IMR-90 (cell line): ENCODE measurements around the gene PTGR3. TPM values are rescaled to one million over a fixed set of nuclear protein-coding genes. Genes with fewer than 3 reads are reported as not detected.

Experiments used
- ATAC-seq: fragments of 200-7000 bp; cut with Tn5 transposase; 2 replicates; pipeline ENCODE4 v1.9.1; 2020; ENCODE audit warnings: low read depth, mild to moderate bottlenecking, moderate library complexity
- BruUV-seq: library from RNA; stranded (reverse); fragments of 400-500 nt; replicated peaks from 2 replicates; lab custom pipeline; 2021; lab: Mats Ljungman, UMichigan
- CTCF ChIA-PET: fragments of 300-600 bp; formaldehyde crosslinking; extraction: SDS; loops from one replicate; lab custom pipeline; 2021; ENCODE audit warnings: antibody characterized with exemption; lab: Yijun Ruan, JAX
- POLR2A ChIA-PET: fragments of 300-600 bp; sonication (Branson Sonifier 250); formaldehyde crosslinking; loops from one replicate; lab custom pipeline; 2022; ENCODE audit warnings: antibody characterized with exemption; ENCODE audit not compliant: unreplicated experiment; lab: Charles Lee
- DNase-seq: peaks from one replicate; pipeline ENCODE4 v3.0.0; 2013
- H2AFZ ChIP-seq: replicated peaks from 2 replicates; pipeline ENCODE3; 2013; ENCODE audit warnings: low read length, mild to moderate bottlenecking; ENCODE audit not compliant: poor library complexity
- H2AK5ac ChIP-seq: 2 replicates; pipeline ENCODE4 v1.6.1; 2013; ENCODE audit warnings: low read depth, low read length, inconsistent platforms
- H2AK9ac ChIP-seq: replicated peaks from 2 replicates; pipeline ENCODE3; 2013; ENCODE audit warnings: mild to moderate bottlenecking, low read depth, low read length, moderate library complexity; ENCODE audit not compliant: poor library complexity
- H2BK120ac ChIP-seq: 2 replicates; pipeline ENCODE4 v1.6.1; 2013; ENCODE audit warnings: low read depth, low read length, inconsistent platforms
- H2BK15ac ChIP-seq: 3 replicates; pipeline ENCODE4 v1.6.1; 2013; ENCODE audit warnings: low read depth, low read length, inconsistent platforms
- H2BK20ac ChIP-seq: 2 replicates; pipeline ENCODE4 v1.6.1; 2013; ENCODE audit warnings: low read depth, mild to moderate bottlenecking, inconsistent platforms, low read length, moderate library complexity
- H2BK5ac ChIP-seq: 2 replicates; pipeline ENCODE4 v1.6.1; 2013; ENCODE audit warnings: mild to moderate bottlenecking, low read depth, low read length, inconsistent platforms; ENCODE audit not compliant: poor library complexity, severe bottlenecking
- H3K14ac ChIP-seq: replicated peaks from 2 replicates; pipeline ENCODE4 v1.6.1; 2013; ENCODE audit warnings: low read depth, low read length, inconsistent platforms
- H3K18ac ChIP-seq: 2 replicates; pipeline ENCODE4 v1.6.1; 2013; ENCODE audit warnings: low read depth, low read length, control low read depth
- H3K23ac ChIP-seq: 2 replicates; pipeline ENCODE4 v1.6.1; 2013; ENCODE audit warnings: low read depth, low read length, inconsistent platforms
- H3K27ac ChIP-seq: 2 replicates; pipeline ENCODE4 v1.5.1; 2013; ENCODE audit warnings: mild to moderate bottlenecking, control low read depth, low read length; ENCODE audit not compliant: insufficient read depth
- H3K27me3 ChIP-seq: 2 replicates; pipeline ENCODE4 v1.6.1; 2013; ENCODE audit warnings: low read length; ENCODE audit not compliant: control insufficient read depth, insufficient read depth
- H3K36me3 ChIP-seq: 2 replicates; pipeline ENCODE4 v1.6.1; 2013; ENCODE audit warnings: low read length, mixed read lengths; ENCODE audit not compliant: control insufficient read depth, insufficient read depth
- H3K4ac ChIP-seq: 2 replicates; pipeline ENCODE4 v1.6.1; 2013; ENCODE audit warnings: low read depth, low read length, inconsistent platforms
- H3K4me1 ChIP-seq: 2 replicates; pipeline ENCODE4 v1.6.1; 2013; ENCODE audit warnings: low read length, mixed read lengths; ENCODE audit not compliant: control insufficient read depth, insufficient read depth
- H3K4me2 ChIP-seq: 2 replicates; pipeline ENCODE4 v1.6.1; 2013; ENCODE audit warnings: low read depth, mild to moderate bottlenecking, control low read depth, low read length, moderate library complexity
- H3K4me3 ChIP-seq: 2 replicates; pipeline ENCODE4 v1.5.1; 2013; ENCODE audit warnings: low read depth, mild to moderate bottlenecking, control low read depth, low read length, moderate library complexity; ENCODE audit not compliant: insufficient read depth
- H3K56ac ChIP-seq: 2 replicates; pipeline ENCODE4 v1.6.1; 2013; ENCODE audit warnings: low read length, inconsistent platforms; ENCODE audit not compliant: insufficient read depth; ENCODE audit errors: extremely low read depth
- H3K79me1 ChIP-seq, 2 experiments: 2 replicates each; pipeline ENCODE4 v1.6.1; 2013; ENCODE audit warnings: low read length in 2 of 2, inconsistent platforms in 1 of 2, low read depth in 1 of 2
- H3K9ac ChIP-seq: 2 replicates; pipeline ENCODE4 v1.6.1; 2013; ENCODE audit warnings: low read depth, low read length, control low read depth
- H3K9me1 ChIP-seq: 2 replicates; pipeline ENCODE4 v1.6.1; 2013; ENCODE audit warnings: low read length, inconsistent platforms; ENCODE audit not compliant: insufficient read depth
- H3K9me3 ChIP-seq: 2 replicates; pipeline ENCODE4 v1.6.1; 2013; ENCODE audit warnings: low read length; ENCODE audit not compliant: control insufficient read depth, insufficient read depth
- H4K20me1 ChIP-seq: 2 replicates; pipeline ENCODE4 v1.6.1; 2013; ENCODE audit warnings: low read length, inconsistent platforms; ENCODE audit not compliant: insufficient read depth
- H4K5ac ChIP-seq: 2 replicates; pipeline ENCODE4 v1.6.1; 2013; ENCODE audit warnings: mild to moderate bottlenecking, low read depth, low read length, control low read depth
- H4K8ac ChIP-seq, 2 experiments: 2 replicates each; pipeline ENCODE4 v1.6.1; 2013; ENCODE audit warnings: low read depth in 2 of 2, low read length in 2 of 2, control low read depth in 1 of 2, inconsistent platforms in 1 of 2
- H4K91ac ChIP-seq: 2 replicates; pipeline ENCODE4 v1.6.1; 2013; ENCODE audit warnings: low read depth, low read length, inconsistent platforms; ENCODE audit not compliant: insufficient read depth
- BHLHE40 ChIP-seq: fragments of 150-350 bp; IDR thresholded peaks from 2 replicates; pipeline ENCODE4 v1.6.1; 2016; ENCODE audit warnings: mild to moderate bottlenecking, low read depth, low read length
- CEBPB ChIP-seq: IDR thresholded peaks from 2 replicates; pipeline ENCODE4 v1.6.1; 2012; ENCODE audit warnings: low read depth, low read length, improper control_type of control experiment
- ELK1 ChIP-seq: fragments of 150-350 bp; IDR thresholded peaks from 2 replicates; pipeline ENCODE4 v1.6.1; 2016; ENCODE audit warnings: low read depth, mild to moderate bottlenecking, low read length, moderate library complexity, borderline replicate concordance
- FOS ChIP-seq: fragments of 150-350 bp; IDR thresholded peaks from 2 replicates; pipeline ENCODE4 v1.6.1; 2016; ENCODE audit warnings: low read depth, low read length
- MAFK ChIP-seq: IDR thresholded peaks from 2 replicates; pipeline ENCODE4 v1.6.1; 2012; ENCODE audit warnings: low read depth, low read length, improper control_type of control experiment
- SMC3 ChIP-seq: fragments of 150-350 bp; IDR thresholded peaks from 2 replicates; pipeline ENCODE4 v1.6.1; 2016; ENCODE audit warnings: low read depth, mild to moderate bottlenecking, antibody characterized with exemption, low read length, moderate library complexity
- WGBS, 2 experiments: methylation state at CpG; one replicate each; pipeline versions ENCODE4 v1.1.5 to v1.1.7; 2013; ENCODE audit warnings: missing lambda C conversion rate in 2 of 2; ENCODE audit not compliant: insufficient read length in 1 of 2; ENCODE audit errors: extremely low coverage in 2 of 2; 5-methylcytosine and 5-hydroxymethylcytosine counted together
- dilution Hi-C: fragments of 300-500 bp; cut with HindIII; formaldehyde crosslinking; loops from one replicate; pipeline ENCODE4 v1.14.3; 2018; ENCODE audit warnings: low sequenced_read_pairs; ENCODE audit not compliant: unreplicated experiment
- in situ Hi-C: fragments of 300-500 bp; cut with MboI; formaldehyde crosslinking; loops from 3 replicates; pipeline ENCODE4 v1.14.3; 2019; ENCODE audit warnings: low sequenced_read_pairs, inconsistent platforms, mixed read lengths
- intact Hi-C: fragments of 100-400 bp; cut with micrococcal nuclease; formaldehyde crosslinking; loops from 2 replicates; pipeline ENCODE4 v1.10.0; 2022
- polyA plus RNA-seq, 3 experiments: library from polyadenylated mRNA; depleted of rRNA; stranded (reverse); fragments of >200 nt; gene quantifications; 2 replicates each; pipeline ENCODE4 v1.2.3, GENCODE V29; 2012; ENCODE audit warnings: low replicate concordance in 1 of 3
- total RNA-seq: library from RNA; depleted of rRNA; stranded (reverse); fragments of >200 nt; gene quantifications from 2 replicates; pipeline ENCODE4 v1.2.3, GENCODE V29; 2012

The PTGR3 gene
- total and polyA plus RNA-seq, 2 of the 4 experiments (the other 2 are of a cell fraction) = 16.1 to 26.4 TPM

- TF ChIP-seq ELK1 (no peak), SMC3 (no peak)
Observed at GRCh38 chr18:75165926-75166325, 43.0 kb downstream of the PTGR3 start (continued).

- WGBS, 2 experiments = no CpG with 5 or more reads among the region's 3 CpGs
- Histone ChIP-seq H3K4me1 (peaks cover 1% of the 10 kb centered on the region; the same call in 1 of the 2 replicates), H2BK120ac (no peak overlapping the region), H3K23ac (no peak overlapping the region), H2AK5ac (no peak overlapping the region), H2AFZ (no peak overlapping the region), H4K5ac (no peak overlapping the region), H3K9me1 (peaks cover 2% of the 10 kb centered on the region; the same call in 1 of the 2 replicates), H3K36me3 (no peaks in the 10 kb centered on the region), H2BK20ac (no peak overlapping the region), H3K9me3 (peaks cover 8% of the 10 kb centered on the region; the same call in 1 of the 2 replicates), H2BK5ac (no peak overlapping the region), H3K27ac (no peak overlapping the region), H3K79me1 (no peaks in the 10 kb centered on the region), H2AK9ac (no peak overlapping the region), H3K18ac (no peak overlapping the region), H3K4ac (no peak overlapping the region), H2BK15ac (no peak overlapping the region), H3K14ac (no peak overlapping the region), H3K9ac (no peak overlapping the region), H3K56ac (no peak overlapping the region), H3K4me3 (no peak overlapping the region), H3K27me3 (peaks cover 21% of the 10 kb centered on the region), H4K20me1 (no peaks in the 10 kb centered on the region), H4K91ac (no peak overlapping the region), H3K4me2 (no peak overlapping the region), H4K8ac (no peak overlapping the region)
- in situ Hi-C loops = no loop called here
- no peak for TF ChIP-seq FOS
- no peak for TF ChIP-seq CEBPB
- TF ChIP-seq MAFK = no peak
- no peak for TF ChIP-seq BHLHE40
- BruUV-seq = no TSS peak
- DNase-seq = no peak
- dilution Hi-C loops = no loop called here
- CTCF ChIA-PET = no interaction called here
- POLR2A ChIA-PET = no interaction called here
- intact Hi-C loops = no loop called here
- ATAC-seq = no peak
Observed at GRCh38 chr18:75164479-75164878, 44.5 kb downstream of the PTGR3 start.
